H1 (cell line): ENCODE results near the gene FBXO21. TPM values are rescaled to one million over a fixed set of nuclear protein-coding genes. Genes with fewer than 3 reads are reported as not detected.

Experiments
- CHD7 ChIP-seq: fragments of 300-600 bp; sonication (generic); IDR thresholded peaks from 2 replicates; pipeline ENCODE4 v1.7.1; 2012; ENCODE audit warnings: low read length, moderate library complexity, mild to moderate bottlenecking, inconsistent platforms; ENCODE audit not compliant: insufficient replicate concordance
- KDM1A ChIP-seq: fragments of 200-600, 300-600 bp; sonication (generic); IDR thresholded peaks from 2 replicates; pipeline ENCODE4 v1.7.1; 2016; ENCODE audit warnings: mild to moderate bottlenecking, low read length, borderline replicate concordance
- SRF ChIP-seq: IDR thresholded peaks from 2 replicates; pipeline ENCODE4 v1.6.1; 2011; ENCODE audit warnings: mild to moderate bottlenecking, low read depth, low read length, moderate library complexity
- polyA plus RNA-seq, 7 experiments: library from polyadenylated mRNA; depleted of rRNA in 3 of 7; stranded (reverse) in 5 of 7; unstranded in 2 of 7; fragments of >200 nt in 5 of 7; fragments of 200-250 nt in 2 of 7; gene quantifications; 1 replicate in 5 of 7; 2 replicates in 1 of 7; 4 replicates in 1 of 7; pipeline versions ENCODE4 v1.2.1 to v1.2.3, GENCODE V29; 2011 to 2013; ENCODE audit warnings: missing spikeins in 2 of 7, mixed read lengths in 2 of 7
- total RNA-seq: library from RNA; stranded (reverse); fragmentation: NEBNext Ultra II Directional; extraction: Animal tissue kit (Norgen Biotek cat#: 25700); gene quantifications from 2 replicates; pipeline ENCODE4 v1.2.1, GENCODE V29; 2021
- TF ChIP-seq, protein P1 (sequence below): IDR thresholded peaks from 2 replicates; pipeline ENCODE4 v1.6.1; 2012; ENCODE audit warnings: low read length, inconsistent platforms

The FBXO21 gene
- total and polyA plus RNA-seq, 2 of the 8 experiments (the other 6 are each of a cell fraction or from before 2014, with no cell fraction given): 57.0 to 80.6 TPM

GRCh38 chr12:117182866-117183265, 7.4 kb downstream of the FBXO21 start (continued):
- TF ChIP-seq, protein P1, sequence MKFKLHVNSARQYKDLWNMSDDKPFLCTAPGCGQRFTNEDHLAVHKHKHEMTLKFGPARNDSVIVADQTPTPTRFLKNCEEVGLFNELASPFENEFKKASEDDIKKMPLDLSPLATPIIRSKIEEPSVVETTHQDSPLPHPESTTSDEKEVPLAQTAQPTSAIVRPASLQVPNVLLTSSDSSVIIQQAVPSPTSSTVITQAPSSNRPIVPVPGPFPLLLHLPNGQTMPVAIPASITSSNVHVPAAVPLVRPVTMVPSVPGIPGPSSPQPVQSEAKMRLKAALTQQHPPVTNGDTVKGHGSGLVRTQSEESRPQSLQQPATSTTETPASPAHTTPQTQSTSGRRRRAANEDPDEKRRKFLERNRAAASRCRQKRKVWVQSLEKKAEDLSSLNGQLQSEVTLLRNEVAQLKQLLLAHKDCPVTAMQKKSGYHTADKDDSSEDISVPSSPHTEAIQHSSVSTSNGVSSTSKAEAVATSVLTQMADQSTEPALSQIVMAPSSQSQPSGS: no peak
- TF ChIP-seq KDM1A (no peak), CHD7 (no peak), SRF (no peak)
